Effector memory CD8-positive, alpha-beta T cell (primary cell): ENCODE data around the gene HIPK4.
A peak's percentile ranks its signal among the peaks of the same experiment; 100 is the strongest.
"Not testable (repeated sequence)": the region's sequence is repeated elsewhere in the genome, so short reads cannot be mapped to it uniquely, and the experiment has no call there.

Source experiments
- ATAC-seq: fragments of 150-1000 bp; cut with Tn5 transposase; replicated peaks from 2 replicates; pipeline ENCODE4 v1.10.0; 2021; ENCODE audit warnings: mild to moderate bottlenecking, moderate library complexity
- DNase-seq, 3 experiments: peaks; one replicate each; pipeline ENCODE4 v3.0.0; 2021
- H3K27ac Mint-ChIP-seq, 2 donors: one replicate each; pipeline ENCODE4 v1.8.0; 2022; ENCODE audit warnings: mild to moderate bottlenecking in 2 of 2, mixed read lengths in 2 of 2, moderate library complexity in 2 of 2
- H3K27me3 Mint-ChIP-seq, 2 donors: one replicate each; pipeline ENCODE4 v1.8.0; 2022; ENCODE audit warnings: mixed read lengths in 2 of 2
- H3K36me3 Mint-ChIP-seq: one replicate; pipeline ENCODE4 v1.8.0; 2022; ENCODE audit warnings: mild to moderate bottlenecking, moderate library complexity, mixed read lengths; ENCODE audit not compliant: insufficient read depth
- H3K4me1 Mint-ChIP-seq, 2 donors: one replicate each; pipeline ENCODE4 v1.8.0; 2022; ENCODE audit warnings: low read depth in 2 of 2, mixed read lengths in 2 of 2
- H3K4me3 Mint-ChIP-seq, 2 donors: one replicate each; pipeline ENCODE4 v1.8.0; 2022; ENCODE audit warnings: mild to moderate bottlenecking in 2 of 2, mixed read lengths in 2 of 2, moderate library complexity in 2 of 2
- H3K9me3 Mint-ChIP-seq, 2 donors: one replicate each; pipeline ENCODE4 v1.8.0; 2022; ENCODE audit warnings: mixed read lengths in 2 of 2

The HIPK4 gene

DNA sequence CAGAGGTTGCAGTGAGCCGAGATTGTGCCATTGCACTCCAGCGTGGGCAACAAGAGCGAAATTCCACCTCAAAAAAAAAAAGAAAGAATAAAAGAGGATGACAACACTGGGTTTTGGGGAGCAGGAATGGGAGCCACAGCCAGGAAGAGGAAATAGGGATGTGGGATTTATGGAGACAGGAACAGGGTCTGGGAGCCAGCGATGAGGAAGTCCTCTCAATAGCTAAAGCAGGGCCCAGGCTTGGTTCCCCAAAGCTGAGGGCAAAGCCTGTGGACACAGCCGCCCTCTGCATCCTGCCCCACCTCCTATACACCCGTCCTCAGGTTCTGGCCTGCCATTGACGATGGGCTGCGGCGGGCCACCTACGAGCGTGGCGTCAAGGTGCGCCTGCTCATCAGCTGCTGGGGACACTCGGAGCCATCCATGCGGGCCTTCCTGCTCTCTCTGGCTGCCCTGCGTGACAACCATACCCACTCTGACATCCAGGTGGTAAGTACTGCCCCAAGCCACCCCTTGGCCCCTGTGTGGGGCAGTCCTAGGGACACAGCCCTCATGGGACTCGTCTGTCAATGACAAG lies 13.6 kb downstream of the HIPK4 start:
- no peak for ATAC-seq
- H3K27me3 Mint-ChIP-seq = no peaks in the 10 kb centered on the region
- DNase-seq = no peak
- peak overlapping the region in 1 of 2 donors; percentile 46 for H3K27ac Mint-ChIP-seq
- H3K4me3 Mint-ChIP-seq = no peak overlapping the region
- peaks cover 5% of the 10 kb centered on the region in 2 donors for H3K4me1 Mint-ChIP-seq
- no peaks in the 10 kb centered on the region for H3K9me3 Mint-ChIP-seq
- H3K36me3 Mint-ChIP-seq = peaks cover 22% of the 10 kb centered on the region

DNA sequence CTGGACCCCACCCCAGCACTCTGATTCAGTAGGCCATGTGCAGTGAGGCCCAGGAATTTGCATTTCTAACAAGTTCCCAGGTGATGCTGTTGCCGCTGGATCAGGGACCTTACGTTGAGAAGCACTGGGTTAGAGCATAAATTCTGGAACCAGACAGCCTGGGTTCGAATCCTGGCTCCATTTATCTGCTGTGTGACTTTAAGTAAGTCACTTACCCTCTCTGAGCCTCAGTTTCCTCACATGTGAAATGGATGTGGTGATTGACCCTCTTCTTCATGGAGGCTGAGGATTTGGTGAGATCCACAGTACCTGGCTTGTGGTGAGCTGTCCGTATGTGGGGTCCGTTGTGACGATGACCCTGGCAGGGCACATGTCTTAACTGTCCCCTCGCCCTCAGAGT lies 15.9 kb downstream of the HIPK4 start:
- no peaks in the 10 kb centered on the region for H3K27me3 Mint-ChIP-seq
- H3K36me3 Mint-ChIP-seq = peaks cover 24% of the 10 kb centered on the region

DNA sequence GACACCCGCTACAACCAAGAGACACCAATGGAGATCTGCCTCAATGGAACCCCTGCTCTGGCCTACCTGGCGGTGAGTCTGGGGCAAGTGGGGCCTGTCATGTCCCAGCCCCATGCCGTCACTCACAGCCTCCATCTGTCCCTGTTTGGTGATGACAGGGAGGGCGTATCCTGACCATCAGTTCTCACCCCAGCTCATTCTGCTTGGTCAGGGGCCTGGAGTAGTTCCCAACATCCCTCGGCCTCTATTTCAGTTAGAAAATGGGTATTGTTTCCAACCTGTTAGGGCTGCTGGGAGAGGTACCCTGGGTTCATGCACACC lies 18.2 kb downstream of the HIPK4 start:
- peaks cover 5% of the 10 kb centered on the region in 2 donors for H3K4me1 Mint-ChIP-seq
- H3K4me3 Mint-ChIP-seq = no peak overlapping the region
- DNase-seq (no peak), ATAC-seq (no peak)
- H3K27me3 Mint-ChIP-seq = no peaks in the 10 kb centered on the region
- no peak overlapping the region for H3K27ac Mint-ChIP-seq
- peaks cover 35% of the 10 kb centered on the region for H3K36me3 Mint-ChIP-seq
- H3K9me3 Mint-ChIP-seq = no peaks in the 10 kb centered on the region

More for the DNA sequence above, 15.9 kb downstream of the HIPK4 start:
- no peak for DNase-seq
- ATAC-seq = no peak
- H3K9me3 Mint-ChIP-seq = no peaks in the 10 kb centered on the region
- no peak overlapping the region for H3K4me3 Mint-ChIP-seq
- peaks cover 5% of the 10 kb centered on the region in 2 donors for H3K4me1 Mint-ChIP-seq
- H3K27ac Mint-ChIP-seq = no peak overlapping the region

DNA sequence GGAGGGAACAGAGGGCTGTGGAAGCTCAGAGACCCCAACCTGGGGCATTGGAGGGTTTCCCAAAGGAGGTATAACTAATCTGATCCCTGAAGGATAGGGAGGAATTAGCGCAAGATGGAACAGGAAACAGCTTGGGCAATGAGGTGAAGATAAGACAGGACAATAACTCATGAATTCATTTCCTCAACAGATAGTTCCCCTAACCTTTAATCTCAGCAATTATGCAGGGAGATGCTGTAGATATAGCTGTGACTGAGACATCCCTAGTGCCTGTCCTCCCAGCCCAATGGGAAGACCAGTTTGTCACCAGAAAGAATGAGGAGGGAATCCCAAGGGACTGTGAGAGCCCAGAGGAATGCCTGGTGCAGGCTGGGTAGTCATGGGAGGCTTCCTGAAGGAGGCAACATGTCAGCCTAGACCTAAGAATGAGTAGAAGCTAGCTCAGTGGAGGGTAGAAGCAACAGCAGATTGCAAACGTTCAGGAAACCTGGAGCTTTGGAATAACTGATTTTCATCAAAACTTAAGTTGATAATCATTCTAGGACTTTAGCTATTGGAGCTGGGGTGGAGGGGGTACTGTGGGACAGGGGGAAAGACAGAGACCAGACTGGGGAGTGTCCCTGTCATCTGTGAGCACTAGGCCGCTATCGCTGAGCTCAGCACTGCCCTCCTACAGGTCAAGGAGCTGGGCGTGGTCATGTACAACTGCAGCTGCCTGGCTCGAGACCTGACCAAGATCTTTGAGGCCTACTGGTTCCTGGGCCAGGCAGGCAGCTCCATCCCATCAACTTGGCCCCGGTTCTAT lies 18.8 kb downstream of the HIPK4 start:
- Mint-ChIP-seq H3K4me1 (peaks cover 5% of the 10 kb centered on the region in 2 donors), H3K9me3 (no peaks in the 10 kb centered on the region), H3K27ac (peak overlapping the region in 1 of 2 donors; percentile 10), H3K27me3 (no peaks in the 10 kb centered on the region), H3K4me3 (no peak overlapping the region), H3K36me3 (peaks cover 35% of the 10 kb centered on the region)
- ATAC-seq = no peak
- DNase-seq = no peak

DNA sequence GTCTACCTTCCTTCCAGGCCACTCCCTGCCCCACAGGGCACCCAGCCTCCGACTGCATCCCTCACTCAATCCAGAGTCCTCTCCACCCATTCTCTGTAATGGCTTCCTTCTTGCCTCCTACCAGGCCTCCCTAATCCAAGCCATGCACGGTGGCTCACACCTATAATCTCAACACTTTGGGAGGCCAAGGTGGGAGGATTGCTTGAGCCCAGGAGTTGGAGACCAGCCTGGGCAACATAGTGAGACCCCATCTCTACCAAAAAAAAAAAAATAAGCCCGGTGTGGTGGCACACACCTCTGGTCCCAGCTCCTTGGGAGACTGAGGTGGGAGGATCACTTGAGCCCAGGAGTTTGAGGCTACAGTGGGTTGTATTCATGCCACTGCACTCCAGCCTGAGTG lies 19.7 kb downstream of the HIPK4 start:
- not testable (repeated sequence) for DNase-seq, H3K4me3 Mint-ChIP-seq, H3K9me3 Mint-ChIP-seq, H3K4me1 Mint-ChIP-seq, ATAC-seq, H3K27me3 Mint-ChIP-seq
- Mint-ChIP-seq H3K27ac (peak overlapping the region; percentile 10 to 46), H3K36me3 (peaks cover 35% of the 10 kb centered on the region)

DNA sequence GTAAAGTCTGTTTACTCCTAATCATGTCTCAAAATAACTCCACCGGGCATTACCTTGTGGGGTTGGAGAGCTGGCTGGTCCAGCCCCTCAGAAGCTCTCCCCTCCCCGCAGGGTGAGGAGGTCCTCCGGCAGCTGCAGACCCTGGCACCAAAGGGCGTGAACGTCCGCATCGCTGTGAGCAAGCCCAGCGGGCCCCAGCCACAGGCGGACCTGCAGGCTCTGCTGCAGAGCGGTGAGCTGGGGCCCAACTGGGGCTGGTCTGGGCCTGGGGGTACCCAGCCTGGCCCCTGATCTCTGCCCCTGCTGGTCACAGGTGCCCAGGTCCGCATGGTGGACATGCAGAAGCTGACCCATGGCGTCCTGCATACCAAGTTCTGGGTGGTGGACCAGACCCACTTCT lies 20.2 kb downstream of the HIPK4 start:
- H3K27ac Mint-ChIP-seq = peak overlapping the region in 1 of 2 donors; percentile 46
- ATAC-seq (no peak), DNase-seq (no peak)
- no peak overlapping the region for H3K4me3 Mint-ChIP-seq
- H3K4me1 Mint-ChIP-seq = peaks cover 7 to 11% of the 10 kb centered on the region in 2 donors
- no peaks in the 10 kb centered on the region for H3K27me3 Mint-ChIP-seq
- peaks cover 33% of the 10 kb centered on the region for H3K36me3 Mint-ChIP-seq
- no peaks in the 10 kb centered on the region for H3K9me3 Mint-ChIP-seq

DNA sequence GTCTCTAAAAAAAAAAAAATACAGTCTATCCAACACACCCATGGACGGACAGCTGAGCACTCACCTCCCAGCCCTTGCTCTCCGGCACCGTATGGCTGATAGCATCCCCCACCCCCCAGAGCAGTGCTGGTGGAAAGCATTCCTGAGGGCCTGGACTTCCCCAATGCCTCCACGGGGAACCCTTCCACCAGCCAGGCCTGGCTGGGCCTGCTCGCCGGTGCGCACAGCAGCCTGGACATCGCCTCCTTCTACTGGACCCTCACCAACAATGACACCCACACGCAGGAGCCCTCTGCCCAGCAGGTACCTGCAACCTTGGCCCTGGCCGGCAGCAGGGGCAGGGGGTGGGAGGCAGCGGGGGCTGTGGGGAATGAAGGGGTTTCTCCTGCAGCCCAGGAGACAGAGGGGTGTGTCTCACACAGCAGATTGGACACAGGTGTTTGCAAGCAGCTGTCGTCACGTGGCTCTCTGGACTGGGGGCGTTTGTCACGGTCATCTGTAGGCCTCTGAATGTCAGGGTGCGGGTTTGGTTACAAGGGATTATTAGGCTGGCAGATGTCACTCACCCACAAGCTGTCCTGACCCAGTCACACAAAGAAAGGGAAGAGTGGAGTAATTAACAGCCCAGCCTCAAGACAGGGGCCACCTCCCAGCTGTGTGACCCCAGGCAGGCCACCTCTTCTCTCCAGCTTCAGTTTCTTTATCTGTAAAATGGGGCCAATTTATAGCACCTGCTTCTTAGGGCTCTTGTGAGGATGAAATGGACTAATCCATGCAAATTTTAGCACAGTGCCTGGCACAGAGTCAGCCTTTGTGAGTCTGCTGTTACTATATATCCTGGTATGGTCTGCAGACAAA lies 22.2 kb downstream of the HIPK4 start:
- Mint-ChIP-seq H3K27ac (no peak overlapping the region), H3K4me3 (no peak overlapping the region), H3K36me3 (peaks cover 18% of the 10 kb centered on the region), H3K4me1 (peaks cover 9 to 15% of the 10 kb centered on the region in 2 donors), H3K27me3 (no peaks in the 10 kb centered on the region), H3K9me3 (no peaks in the 10 kb centered on the region)
- ATAC-seq = no peak
- DNase-seq = no peak

DNA sequence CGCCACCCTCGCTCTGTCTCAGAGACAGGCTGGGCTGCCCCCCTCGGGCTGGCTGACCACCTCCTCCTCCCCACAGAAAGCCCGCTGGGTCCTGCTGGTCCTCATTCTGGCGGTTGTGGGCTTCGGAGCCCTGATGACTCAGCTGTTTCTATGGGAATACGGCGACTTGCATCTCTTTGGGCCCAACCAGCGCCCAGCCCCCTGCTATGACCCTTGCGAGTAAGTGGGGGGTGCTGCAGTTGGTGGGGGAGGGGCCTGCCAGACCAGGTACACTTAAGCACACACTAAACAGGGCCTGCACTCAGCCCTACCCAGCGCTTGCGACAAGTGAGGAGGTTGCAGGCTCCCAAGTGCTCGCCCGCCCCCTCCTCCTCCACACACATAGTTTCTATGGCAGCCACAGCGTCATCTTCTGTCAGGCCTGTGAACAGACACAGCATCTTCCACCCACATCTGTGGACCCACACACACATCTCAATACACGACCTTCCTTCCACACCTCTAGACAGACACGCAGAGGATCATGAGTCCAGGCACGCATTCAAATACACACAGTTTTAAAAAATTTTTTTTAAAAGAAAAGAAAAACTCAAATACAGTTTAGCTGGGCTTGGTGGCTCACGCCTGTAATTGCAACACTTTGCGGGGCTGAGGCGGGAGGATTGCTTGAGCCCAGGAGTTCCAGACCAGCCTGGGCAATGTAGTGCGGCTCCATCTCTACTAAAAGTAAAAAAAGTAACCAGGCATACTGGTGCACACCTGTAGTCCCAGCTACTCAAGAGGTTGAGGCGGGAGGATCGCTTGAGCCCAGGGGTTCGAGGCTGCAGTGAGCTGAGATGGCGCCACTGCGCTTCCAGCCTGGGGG lies 23.1 kb downstream of the HIPK4 start:
- no peaks in the 10 kb centered on the region for H3K27me3 Mint-ChIP-seq
- peaks cover 9 to 20% of the 10 kb centered on the region in 2 donors for H3K4me1 Mint-ChIP-seq
- H3K27ac Mint-ChIP-seq = no peak overlapping the region
- no peak for DNase-seq
- no peak overlapping the region for H3K4me3 Mint-ChIP-seq
- H3K9me3 Mint-ChIP-seq = no peaks in the 10 kb centered on the region
- peaks cover 18% of the 10 kb centered on the region for H3K36me3 Mint-ChIP-seq
- no peak for ATAC-seq

DNA sequence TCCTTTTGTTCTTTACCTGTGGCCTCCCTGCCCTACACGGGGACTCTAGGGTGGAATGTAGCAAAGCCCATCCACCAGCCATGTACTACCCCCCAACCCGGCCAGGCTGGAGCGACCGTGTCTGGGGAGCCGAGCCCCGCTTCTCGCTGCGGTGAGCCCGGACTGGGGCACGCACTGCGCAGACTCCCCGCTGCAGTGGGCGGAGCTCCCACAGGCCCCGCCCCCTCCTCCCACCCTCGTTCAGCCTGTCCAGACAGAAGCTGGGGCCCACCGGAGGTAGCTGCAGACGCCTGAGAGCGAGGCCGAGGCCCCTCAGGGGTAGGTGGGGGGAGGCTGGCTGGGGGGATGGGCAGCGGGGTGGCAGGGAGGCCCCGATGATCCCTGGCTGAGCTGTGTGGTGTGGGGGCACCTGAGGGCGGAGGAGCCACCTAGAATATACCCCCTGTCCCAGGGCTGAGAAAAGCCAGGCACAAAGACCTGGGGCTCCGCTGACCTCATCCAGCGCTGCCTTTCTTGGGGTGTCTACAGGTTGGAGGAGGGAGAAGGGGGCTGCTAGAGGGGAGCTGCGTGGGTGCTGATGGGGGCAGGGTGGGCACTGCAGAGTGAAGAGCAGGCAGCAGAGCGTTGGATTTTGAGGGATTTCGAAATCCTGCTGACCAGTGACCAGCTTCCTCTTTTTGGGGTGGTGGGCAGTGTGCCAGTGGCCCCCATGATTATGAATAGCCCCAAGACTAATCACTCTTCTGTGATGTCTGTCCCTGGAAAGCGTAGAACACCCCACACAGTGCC lies 24.2 kb downstream of the HIPK4 start:
- H3K27ac Mint-ChIP-seq = peak overlapping the region in 1 of 2 donors; percentile 75
- H3K4me1 Mint-ChIP-seq = peaks cover 9 to 20% of the 10 kb centered on the region in 2 donors
- no peaks in the 10 kb centered on the region for H3K27me3 Mint-ChIP-seq
- peaks cover 18% of the 10 kb centered on the region for H3K36me3 Mint-ChIP-seq
- ATAC-seq = peak; percentile 54
- H3K4me3 Mint-ChIP-seq = peak overlapping the region; percentile 63 to 64
- H3K9me3 Mint-ChIP-seq = no peaks in the 10 kb centered on the region
- no peak for DNase-seq

DNA sequence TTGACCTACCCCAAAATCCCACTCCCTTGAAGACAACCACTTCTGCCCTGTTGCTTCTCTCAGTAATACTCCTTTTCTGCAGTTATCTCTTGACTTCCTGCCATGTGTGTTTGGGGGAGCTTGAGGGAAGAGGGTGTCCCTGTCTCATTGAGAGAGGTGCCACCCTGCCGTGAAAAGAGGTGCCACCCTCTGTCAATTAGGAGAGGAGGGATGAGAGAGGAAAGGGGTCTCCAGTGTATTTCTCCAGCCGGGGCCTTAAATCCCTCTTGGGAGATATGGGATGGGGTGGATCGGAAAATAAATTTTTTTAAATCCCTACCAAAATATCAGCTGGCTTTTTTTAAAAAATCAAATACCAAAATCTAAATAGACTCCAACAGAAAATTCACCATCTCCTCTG lies 25.0 kb downstream of the HIPK4 start:
- Mint-ChIP-seq H3K27ac (peak overlapping the region in 1 of 2 donors; percentile 75), H3K36me3 (peaks cover 13% of the 10 kb centered on the region)

DNA sequence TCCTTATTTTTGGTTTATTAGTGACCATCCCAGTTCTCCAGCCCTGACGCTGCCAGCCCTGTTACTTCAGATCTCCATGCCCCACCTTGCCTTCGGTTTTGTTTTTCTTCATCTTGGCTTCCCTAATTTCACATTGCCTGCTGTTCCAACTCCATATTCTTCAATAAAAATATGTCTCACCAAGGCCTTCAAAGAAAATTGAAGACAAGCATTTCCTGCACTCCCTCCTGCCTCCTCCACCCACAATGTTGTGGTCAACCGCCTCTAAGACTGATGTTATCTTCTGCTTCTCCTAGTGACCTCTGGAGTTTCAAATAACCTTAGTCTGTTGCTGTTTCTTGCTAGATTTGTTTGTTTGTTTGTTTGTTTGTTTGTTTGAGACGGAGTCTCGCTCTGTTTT lies 26.9 kb downstream of the HIPK4 start:
- DNase-seq (no peak), ATAC-seq (no peak)
- peaks cover 9 to 25% of the 10 kb centered on the region in 2 donors for H3K4me1 Mint-ChIP-seq
- H3K36me3 Mint-ChIP-seq = peaks cover 9% of the 10 kb centered on the region
- no peaks in the 10 kb centered on the region for H3K9me3 Mint-ChIP-seq
- peak overlapping the region; percentile 68 to 91 for H3K27ac Mint-ChIP-seq
- peak overlapping the region; percentile 7 to 19 for H3K4me3 Mint-ChIP-seq
- no peaks in the 10 kb centered on the region for H3K27me3 Mint-ChIP-seq

More for the DNA sequence above, 25.0 kb downstream of the HIPK4 start:
- Mint-ChIP-seq H3K9me3 (no peaks in the 10 kb centered on the region), H3K27me3 (no peaks in the 10 kb centered on the region), H3K4me1 (peaks cover 9 to 23% of the 10 kb centered on the region in 2 donors), H3K4me3 (peak overlapping the region; percentile 63 to 64)
- ATAC-seq = no peak
- DNase-seq = no peak

DNA sequence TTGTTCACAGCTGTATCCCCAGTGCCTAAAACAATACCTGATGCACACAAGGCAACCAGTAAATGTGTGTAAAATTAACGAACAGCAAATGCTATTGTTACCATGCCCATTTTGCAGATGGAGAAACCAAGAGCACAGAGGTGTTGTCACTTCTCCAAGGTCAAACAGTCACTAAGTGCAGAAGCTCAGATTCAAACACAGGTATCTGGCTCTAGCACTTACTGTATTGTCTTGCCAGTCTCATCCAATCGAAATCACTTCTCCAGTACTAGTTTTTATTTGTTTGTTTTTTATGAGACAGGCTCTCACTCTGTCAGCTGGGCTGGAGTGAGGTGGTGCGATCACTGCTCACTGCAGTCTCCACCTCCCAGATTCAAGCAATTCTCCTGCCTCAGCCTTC lies 27.8 kb downstream of the HIPK4 start:
- ATAC-seq (no peak), DNase-seq (no peak)
- Mint-ChIP-seq H3K9me3 (no peaks in the 10 kb centered on the region), H3K27me3 (no peaks in the 10 kb centered on the region), H3K4me1 (peaks cover 9 to 25% of the 10 kb centered on the region in 2 donors), H3K4me3 (no peak overlapping the region), H3K27ac (no peak overlapping the region), H3K36me3 (peaks cover 4% of the 10 kb centered on the region)
